NCI-H2196 (cell line): ENCODE results near the gene NUP214.
A peak's percentile ranks its signal among the peaks of the same experiment; 100 is the strongest.
"Not testable (repeated sequence)": the region's sequence is repeated elsewhere in the genome, so short reads cannot be mapped to it uniquely, and the experiment has no call there.

Experiments used
- DNase-seq: peaks from one replicate; lab custom pipeline; 2025; ENCODE audit not compliant: unreplicated experiment; lab: John Stamatoyannopoulos, UW

NUP214 gene

DNA sequence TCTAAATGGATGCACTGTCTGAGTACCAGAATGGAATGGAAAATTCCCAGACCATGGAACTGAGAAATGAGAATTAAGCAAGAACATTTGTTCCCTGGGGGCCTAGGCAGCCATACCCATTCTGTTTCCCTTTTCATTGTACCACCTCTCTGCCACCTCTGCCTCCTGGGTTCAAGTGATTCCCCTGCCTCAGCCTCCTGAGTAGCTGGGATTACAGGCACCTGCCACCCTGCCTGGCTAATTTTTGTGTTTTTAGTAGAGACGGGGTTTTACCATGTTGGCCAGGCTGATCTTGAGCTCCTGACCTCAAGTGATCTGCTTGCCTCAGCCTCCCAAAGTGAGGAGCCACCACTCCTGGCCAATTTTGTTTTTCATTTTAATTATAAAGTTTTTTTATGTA lies 33.3 kb downstream of the NUP214 start:
- not testable (repeated sequence) for DNase-seq

GRCh38 chr9:131160416-131161112 lies 35.2 kb downstream of the NUP214 start:
- no peak for DNase-seq

DNA sequence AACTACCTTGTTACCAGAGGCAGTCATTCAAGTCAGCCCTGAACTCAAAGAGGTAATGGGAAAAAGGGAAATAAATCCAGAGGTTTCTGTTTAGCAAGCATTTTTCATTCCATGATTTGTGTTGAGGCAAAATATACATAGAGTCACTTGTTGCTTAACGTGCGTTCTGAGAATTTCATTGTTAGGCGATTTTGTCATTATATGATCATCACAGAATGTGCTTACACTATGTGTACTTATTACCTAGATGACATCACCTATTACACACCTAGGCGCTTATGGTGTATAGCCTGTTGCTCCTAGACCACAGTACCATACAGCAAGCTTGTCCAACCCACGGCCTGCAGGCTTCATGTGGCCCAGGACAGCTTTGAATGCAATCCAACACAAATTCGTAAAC lies 36.2 kb downstream of the NUP214 start:
- DNase-seq, result no peak

DNA sequence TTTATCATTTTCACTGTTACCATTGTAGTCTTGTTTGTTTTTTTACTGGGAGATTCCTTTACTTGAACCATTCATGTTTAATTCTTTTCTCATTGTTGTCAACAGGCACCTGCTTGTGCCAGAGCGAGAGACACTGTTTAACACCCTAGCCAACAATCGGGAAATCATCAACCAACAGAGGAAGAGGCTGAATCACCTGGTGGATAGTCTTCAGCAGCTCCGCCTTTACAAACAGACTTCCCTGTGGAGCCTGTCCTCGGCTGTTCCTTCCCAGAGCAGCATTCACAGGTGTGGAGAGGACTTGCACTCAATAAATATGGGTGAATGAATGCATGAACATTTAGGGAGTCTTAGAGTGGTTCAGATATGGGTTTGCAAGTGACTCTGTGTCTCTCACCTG lies 37.5 kb downstream of the NUP214 start:
- DNase-seq, result no peak

GRCh38 chr9:131165523-131165922 lies 40.1 kb downstream of the NUP214 start:
- no peak for DNase-seq

DNA sequence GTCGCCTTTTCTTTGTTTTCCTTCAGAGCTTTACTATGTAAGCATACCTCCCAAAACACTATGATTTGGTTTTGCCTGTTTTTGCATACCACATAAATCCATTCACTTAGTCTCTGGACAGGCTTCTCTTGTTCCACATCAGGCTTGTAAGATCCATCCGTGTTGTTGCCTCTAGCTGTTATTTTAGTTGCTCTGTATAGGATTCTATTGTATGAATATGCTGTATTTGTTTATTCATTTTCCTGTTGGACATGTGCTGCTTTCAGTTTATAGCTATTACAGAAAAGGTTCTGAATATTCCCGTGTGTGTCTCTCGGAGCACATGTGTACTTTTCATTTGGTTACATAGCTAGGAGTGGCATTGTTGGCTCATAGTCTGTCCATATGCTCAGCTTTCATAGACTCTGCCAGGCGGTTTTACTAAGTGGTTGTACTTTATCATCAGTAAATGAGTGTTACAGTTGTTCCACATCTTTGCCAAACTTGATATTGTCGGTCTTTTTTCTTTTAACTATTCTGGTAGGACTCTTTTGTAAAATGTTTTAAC lies 41.8 kb downstream of the NUP214 start:
- DNase-seq, result peak; percentile 50

DNA sequence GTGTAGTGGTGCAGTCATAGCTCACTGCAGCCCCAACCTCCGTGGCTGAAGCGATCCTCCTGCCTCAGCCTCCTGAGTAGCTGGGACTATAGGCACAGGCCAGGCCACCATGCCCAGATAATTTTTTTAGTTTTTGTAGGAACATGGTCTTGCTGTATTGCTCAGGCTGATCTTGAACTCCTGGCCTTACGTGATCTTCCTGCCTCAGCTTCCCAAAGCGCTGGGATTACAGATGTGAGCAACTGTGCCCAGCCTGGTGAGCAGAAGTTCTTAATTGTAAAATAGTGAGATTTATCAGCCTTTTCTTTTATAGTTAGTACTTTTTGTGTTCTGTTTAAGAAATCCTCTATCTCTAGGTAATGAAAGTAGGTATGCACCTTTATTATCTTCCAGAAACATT lies 42.5 kb downstream of the NUP214 start:
- no peak for DNase-seq

DNA sequence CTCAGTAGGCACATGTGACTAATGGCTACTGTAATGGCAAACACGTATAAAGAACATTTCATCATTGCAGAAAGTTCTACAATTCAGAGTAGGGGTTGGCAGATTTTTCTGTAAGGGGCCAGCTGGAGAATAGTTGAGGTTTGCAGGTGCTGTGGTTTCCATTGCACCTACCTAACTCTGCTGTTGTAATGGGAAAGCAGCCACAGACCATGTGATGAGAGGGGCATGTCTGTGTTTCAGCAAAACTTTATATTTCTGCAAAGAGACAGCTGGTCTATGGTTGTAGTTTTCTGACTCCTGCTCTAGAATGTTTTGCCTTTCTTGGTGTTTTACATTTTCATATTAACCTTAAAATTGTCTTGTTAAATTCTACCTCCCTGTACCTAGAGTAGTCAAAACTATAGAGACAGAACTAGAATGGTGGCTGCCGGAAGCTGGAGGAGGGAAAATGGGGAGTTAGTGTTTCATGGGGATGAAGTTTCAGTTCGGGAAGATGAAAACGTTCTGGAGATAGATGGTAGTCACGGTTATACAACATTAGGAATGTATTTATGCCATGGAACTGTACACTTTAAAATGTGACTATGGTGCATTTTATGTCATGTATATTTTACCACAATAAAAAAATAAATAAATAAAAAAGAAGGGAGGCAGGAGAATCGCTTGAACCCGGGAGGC lies 44.3 kb downstream of the NUP214 start:
- no peak for DNase-seq

DNA sequence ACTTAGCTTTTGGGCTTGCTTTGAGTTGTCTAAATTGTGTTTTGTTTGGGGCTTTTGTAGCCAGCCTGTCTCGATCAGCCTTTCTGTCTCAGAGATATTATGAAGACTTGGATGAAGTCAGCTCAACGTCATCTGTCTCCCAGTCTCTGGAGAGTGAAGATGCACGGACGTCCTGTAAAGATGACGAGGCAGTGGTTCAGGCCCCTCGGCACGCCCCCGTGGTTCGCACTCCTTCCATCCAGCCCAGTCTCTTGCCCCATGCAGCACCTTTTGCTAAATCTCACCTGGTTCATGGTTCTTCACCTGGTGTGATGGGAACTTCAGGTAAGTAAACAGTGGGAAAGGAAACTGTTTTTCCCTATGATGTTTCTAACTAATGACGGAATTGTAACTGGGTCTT lies 48.6 kb downstream of the NUP214 start:
- DNase-seq, result no peak

DNA sequence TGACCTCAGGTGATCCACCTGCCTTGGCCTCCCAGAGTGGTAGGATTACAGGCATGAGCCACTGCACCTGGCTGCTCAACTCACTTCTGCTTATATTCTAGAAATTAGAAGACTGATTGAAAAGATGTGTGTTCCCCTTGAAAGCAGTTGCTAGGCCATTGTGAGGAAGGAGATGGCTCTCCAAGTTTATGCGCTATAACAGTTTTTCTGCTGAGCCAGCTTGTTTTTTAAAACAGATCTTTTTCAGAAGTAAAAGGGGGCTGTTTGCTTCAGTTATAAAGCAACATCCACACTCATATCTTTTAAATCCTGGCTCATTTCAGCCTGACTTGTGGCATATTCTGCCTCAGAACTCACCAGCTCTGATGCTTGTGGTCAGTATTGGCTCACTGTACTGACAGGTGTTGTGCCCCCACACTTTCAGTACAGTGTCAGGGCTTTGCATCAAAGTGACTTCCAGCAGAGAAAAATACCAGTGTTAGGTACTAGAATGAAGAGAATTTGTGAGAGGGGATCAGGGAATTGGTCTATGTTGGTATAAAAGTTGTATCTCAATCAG lies 49.4 kb downstream of the NUP214 start:
- no peak for DNase-seq

DNA sequence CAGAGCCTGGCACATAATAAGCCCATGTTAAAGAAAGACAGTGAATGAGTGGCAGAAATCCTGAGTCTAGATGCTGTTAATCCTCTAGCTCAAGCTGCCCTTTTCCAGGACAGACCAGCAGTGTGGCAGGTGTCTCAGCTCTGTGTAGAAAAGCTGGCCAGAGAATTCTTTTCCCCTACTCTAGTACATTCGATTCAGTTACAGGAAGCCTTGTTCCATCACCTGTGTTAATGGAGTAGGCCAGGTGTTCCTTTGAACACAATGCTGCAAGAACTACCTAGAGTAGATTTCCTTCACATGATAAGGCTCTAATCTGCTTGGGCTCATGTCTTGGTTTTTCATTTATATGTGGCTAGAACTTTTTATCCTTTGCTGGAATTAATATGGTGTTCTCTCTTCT lies 52.5 kb downstream of the NUP214 start:
- DNase-seq, result no peak

GRCh38 chr9:131178382-131178781 lies 53.0 kb downstream of the NUP214 start:
- DNase-seq, result peak; percentile 58

DNA sequence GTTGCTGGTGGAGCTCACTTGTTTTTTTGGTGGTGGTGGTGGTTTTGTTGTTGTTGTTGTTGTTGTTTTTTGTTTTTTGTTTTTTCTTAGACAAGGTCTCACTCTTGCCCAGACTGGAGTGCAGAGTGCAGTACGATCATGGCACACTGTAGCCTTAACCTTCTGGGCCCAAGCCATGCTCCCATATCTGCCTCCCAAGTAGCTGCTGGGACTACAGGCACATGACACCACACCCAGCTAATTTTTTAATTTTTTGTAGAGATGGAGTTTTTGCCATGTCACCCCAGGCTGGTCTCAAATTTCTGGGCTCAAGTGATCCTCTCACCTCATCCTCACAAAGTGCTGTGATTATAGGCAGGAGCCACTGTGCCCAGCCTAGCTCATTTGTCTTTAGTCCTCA lies 53.5 kb downstream of the NUP214 start:
- no peak for DNase-seq

DNA sequence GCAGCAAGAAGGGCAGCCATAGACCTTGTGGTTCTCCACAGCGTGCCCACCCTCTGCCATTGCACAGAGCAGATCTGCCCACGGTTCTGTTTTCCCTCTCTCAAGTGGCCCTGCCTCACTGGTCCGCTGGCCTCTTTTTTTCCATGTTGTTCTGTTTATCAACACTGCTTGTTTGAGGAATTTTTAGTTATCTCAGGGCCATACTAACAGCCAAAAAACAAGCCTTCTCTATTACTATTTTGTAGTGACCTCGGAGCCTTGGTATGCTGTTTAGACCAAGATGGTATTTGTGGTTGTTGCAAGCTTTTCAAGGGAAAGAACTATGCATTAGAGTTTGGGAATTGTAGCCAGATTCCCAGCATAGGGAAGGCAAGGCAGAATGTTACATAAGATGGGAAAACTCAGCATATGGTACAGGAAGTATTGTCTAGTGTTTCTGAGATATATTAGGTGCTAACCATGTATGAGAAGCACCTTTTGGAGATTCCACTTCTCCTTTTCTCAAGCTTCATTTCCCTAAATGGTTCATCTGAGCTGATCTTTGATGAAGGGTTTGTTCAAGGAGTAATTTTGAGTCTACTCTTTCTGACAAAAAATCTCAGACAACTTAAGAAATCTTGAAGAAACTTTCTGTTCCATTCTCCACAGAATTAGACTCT lies 54.3 kb downstream of the NUP214 start:
- no peak for DNase-seq

DNA sequence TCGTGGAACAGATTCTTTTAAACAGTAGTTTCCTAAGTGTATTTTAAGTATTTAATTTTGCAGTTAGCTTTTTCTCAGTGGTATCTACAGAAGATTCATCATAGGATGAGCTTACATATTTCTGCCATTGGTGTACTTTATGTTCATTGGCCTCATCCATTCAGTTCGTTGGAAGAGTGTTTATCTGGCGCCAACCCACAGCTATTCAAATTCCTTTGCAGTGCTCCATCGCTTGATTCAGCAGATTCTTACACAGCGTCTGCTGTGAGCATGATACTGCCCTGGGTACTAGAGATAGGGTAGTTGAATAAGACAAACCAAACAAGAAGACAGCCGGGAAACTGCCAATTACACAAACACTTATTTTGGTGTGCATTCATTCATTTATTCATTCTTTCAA lies 55.1 kb downstream of the NUP214 start:
- no peak for DNase-seq

DNA sequence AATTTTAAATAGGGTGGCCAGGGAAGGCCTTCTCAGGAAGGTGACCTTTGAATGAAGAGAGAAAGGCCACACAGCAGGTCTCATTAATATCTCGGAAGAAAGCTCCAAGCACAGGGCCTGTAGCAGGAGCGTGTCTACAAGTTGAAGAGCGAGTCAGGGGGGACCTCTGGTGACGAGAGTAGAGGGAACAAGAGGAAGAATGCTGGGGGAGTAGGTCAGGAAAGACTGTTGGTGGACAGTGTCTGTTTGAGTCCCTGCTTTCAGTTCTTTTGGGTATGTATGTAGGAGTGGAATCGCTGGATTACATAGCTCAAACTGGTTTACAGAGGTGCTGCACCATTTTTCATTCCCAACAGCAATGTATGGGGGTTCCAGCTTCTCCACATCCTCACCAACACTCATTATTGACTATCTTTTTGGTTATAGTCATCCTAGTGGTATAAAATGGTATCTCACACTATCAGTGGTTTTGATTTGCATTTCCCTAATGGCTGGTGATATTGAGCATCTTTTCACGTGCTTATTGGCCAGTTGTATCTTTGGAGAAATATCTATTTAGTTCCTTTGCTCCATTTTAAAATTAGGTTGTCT lies 55.8 kb downstream of the NUP214 start:
- no peak for DNase-seq

DNA sequence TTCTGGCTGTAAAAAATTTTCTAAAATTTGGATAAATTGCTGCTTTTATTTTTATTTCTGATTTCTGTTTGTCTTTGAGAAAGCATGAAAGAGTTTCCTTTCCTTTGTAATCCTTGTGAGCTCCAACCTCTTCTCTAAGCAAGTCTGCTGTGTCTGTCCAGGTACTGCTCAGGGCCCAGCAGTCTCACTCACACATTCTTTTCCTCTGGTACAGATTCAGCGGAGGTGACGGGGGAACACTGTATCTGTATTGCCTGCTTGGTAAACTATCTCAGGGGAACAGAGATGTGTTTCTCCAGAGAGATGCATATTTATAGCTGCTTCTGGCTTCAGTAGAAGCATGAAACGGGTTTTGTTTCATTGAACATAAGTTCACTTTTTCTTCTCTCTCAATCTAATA lies 60.5 kb downstream of the NUP214 start:
- no peak for DNase-seq

GRCh38 chr9:131186622-131187021 lies 61.2 kb downstream of the NUP214 start:
- DNase-seq, result no peak

DNA sequence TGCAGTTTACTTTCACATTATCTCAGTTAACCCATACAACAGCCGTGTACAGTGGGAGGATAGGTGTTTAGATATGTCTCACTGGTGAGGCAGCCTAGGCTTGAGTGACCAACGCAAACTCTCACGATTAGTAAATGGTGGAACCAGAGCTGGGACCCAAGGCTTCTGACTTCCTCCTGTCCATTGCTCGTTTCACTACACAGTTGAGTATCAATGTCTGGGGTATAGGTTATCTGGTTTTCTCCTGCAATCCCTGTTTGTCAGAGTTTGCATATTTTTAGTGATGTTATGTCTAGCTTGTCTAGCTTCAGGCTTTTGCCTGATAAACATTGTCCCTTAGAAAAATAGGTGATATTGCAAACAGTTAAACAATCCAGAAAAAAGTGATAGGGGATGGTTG lies 62.6 kb downstream of the NUP214 start:
- DNase-seq, result no peak

GRCh38 chr9:131188976-131189375 lies 63.6 kb downstream of the NUP214 start:
- no peak for DNase-seq

GRCh38 chr9:131190191-131190590 lies 64.8 kb downstream of the NUP214 start:
- DNase-seq, result no peak
